ENCODE results near the gene MEFV.

GRCh38 chr16:3304370-3304769 is 47.9 kb upstream of the MEFV start:
- TF ChIP-seq CTCF (IDR thresholded peaks at IDR 0.05) (no peak), POLR2A (IDR thresholded peaks at IDR 0.05) (no peak)

Measured in lower leg skin (tissue), 3 donors.